ENCODE measurements around the gene ZNF652.

ZNF652 gene

GRCh38 chr17:49387498-49388289, 25.6 kb upstream of the ZNF652 start:
- DNase-seq (ENCODE audit: insufficient read length, low spot score) (no peak), FAIRE-seq (peak; percentile 75)
- TF ChIP-seq SPI1 (IDR thresholded peaks at IDR 0.05; ENCODE audit: low read depth, low read length) (no peak), POLR2A (IDR thresholded peaks at IDR 0.05; ENCODE audit: low read depth, low read length) (no peak), TAF1 (IDR thresholded peaks at IDR 0.05; ENCODE audit: low read depth, low read length) (no peak), POLR2AphosphoS5 (IDR thresholded peaks at IDR 0.05; ENCODE audit: low read depth, low read length) (no peak), PAX5 (IDR thresholded peaks at IDR 0.05; ENCODE audit: insufficient read depth, low read length, severe bottlenecking) (no peak), POU2F2 (IDR thresholded peaks at IDR 0.05; ENCODE audit: low read depth, low read length) (no peak)

GRCh38 chr17:49386373-49386772, 24.3 kb upstream of the ZNF652 start:
- DNase-seq (ENCODE audit: insufficient read length, low spot score) (no peak), FAIRE-seq (no peak)
- TF ChIP-seq POLR2AphosphoS5 (IDR thresholded peaks at IDR 0.05; ENCODE audit: low read depth, low read length): no peak
- no peak for TF ChIP-seq SPI1 (IDR thresholded peaks at IDR 0.05; ENCODE audit: low read depth, low read length)
- TF ChIP-seq POLR2A (IDR thresholded peaks at IDR 0.05; ENCODE audit: low read depth, low read length): no peak

DNA sequence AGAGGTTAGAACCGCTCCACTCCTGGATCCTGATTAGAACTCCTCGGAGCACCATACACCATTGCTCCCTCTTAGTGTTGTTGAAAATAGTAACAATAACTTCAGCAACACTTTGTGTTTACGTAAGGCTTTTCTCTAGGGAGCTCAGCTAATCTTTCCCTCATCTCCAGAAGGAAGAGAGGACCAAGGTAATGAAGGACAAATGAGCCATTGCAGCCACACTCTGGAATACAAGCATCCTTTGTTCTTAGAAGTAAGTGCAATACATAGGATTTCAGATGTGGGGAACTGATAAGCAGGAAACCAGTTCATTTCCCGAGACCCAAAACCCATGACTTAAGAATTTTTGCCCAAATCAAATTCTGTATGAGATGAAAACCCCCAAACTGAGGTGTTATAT, 22.9 kb upstream of the ZNF652 start:
- DNase-seq (ENCODE audit: insufficient read length, low spot score): no peak
- FAIRE-seq: no peak

GRCh38 chr17:49383060-49383459, 21.0 kb upstream of the ZNF652 start:
- DNase-seq (ENCODE audit: insufficient read length, low spot score) (no peak), FAIRE-seq (no peak)
- TF ChIP-seq POU2F2 (IDR thresholded peaks at IDR 0.05; ENCODE audit: low read depth, low read length): no peak
- no peak for TF ChIP-seq TAF1 (IDR thresholded peaks at IDR 0.05; ENCODE audit: low read depth, low read length)
- TF ChIP-seq POLR2A (IDR thresholded peaks at IDR 0.05; ENCODE audit: low read depth, low read length): no peak
- TF ChIP-seq PAX5 (IDR thresholded peaks at IDR 0.05; ENCODE audit: insufficient read depth, low read length, severe bottlenecking): no peak
- no peak for TF ChIP-seq POLR2AphosphoS5 (IDR thresholded peaks at IDR 0.05; ENCODE audit: low read depth, low read length)
- no peak for TF ChIP-seq SPI1 (IDR thresholded peaks at IDR 0.05; ENCODE audit: low read depth, low read length)

More for the DNA sequence above, 22.9 kb upstream of the ZNF652 start:
- TF ChIP-seq POLR2AphosphoS5 (IDR thresholded peaks at IDR 0.05; ENCODE audit: low read depth, low read length): no peak
- TF ChIP-seq TAF1 (IDR thresholded peaks at IDR 0.05; ENCODE audit: low read depth, low read length): no peak

GRCh38 chr17:49382556-49382955, 20.5 kb upstream of the ZNF652 start:
- DNase-seq (ENCODE audit: insufficient read length, low spot score) (no peak), FAIRE-seq (no peak)
- TF ChIP-seq TAF1 (IDR thresholded peaks at IDR 0.05; ENCODE audit: low read depth, low read length): no peak
- TF ChIP-seq POLR2A (IDR thresholded peaks at IDR 0.05; ENCODE audit: low read depth, low read length): no peak
- TF ChIP-seq POLR2AphosphoS5 (IDR thresholded peaks at IDR 0.05; ENCODE audit: low read depth, low read length): no peak
- no peak for TF ChIP-seq PAX5 (IDR thresholded peaks at IDR 0.05; ENCODE audit: insufficient read depth, low read length, severe bottlenecking)
- TF ChIP-seq SPI1 (IDR thresholded peaks at IDR 0.05; ENCODE audit: low read depth, low read length): no peak
- TF ChIP-seq POU2F2 (IDR thresholded peaks at IDR 0.05; ENCODE audit: low read depth, low read length): no peak

DNA sequence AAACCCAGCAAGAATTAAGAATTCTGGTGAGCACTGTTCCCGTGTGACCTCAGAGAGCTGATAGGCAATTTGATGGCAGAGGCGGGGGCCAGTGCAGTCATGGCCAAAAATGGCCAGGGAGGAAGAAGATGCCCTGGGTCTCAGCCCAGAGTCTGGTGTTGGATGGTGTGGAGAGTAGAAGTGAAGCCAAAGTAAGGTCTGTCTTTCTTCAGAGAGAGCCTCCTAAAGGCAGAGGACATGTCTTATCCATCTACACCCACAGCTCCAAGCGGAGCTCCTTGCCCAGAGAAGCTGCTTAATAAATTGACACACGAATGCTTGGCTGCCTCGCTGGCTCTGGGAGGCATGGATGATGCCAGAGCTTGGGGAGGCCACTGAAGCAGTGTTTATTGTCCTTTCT, 19.7 kb upstream of the ZNF652 start:
- FAIRE-seq: no peak
- no peak for DNase-seq (ENCODE audit: insufficient read length, low spot score)
- TF ChIP-seq PAX5 (IDR thresholded peaks at IDR 0.05; ENCODE audit: insufficient read depth, low read length, severe bottlenecking) (no peak), SPI1 (IDR thresholded peaks at IDR 0.05; ENCODE audit: low read depth, low read length) (no peak), POU2F2 (IDR thresholded peaks at IDR 0.05; ENCODE audit: low read depth, low read length) (no peak), POLR2AphosphoS5 (IDR thresholded peaks at IDR 0.05; ENCODE audit: low read depth, low read length) (no peak), POLR2A (IDR thresholded peaks at IDR 0.05; ENCODE audit: low read depth, low read length) (no peak), TAF1 (IDR thresholded peaks at IDR 0.05; ENCODE audit: low read depth, low read length) (no peak)

DNA sequence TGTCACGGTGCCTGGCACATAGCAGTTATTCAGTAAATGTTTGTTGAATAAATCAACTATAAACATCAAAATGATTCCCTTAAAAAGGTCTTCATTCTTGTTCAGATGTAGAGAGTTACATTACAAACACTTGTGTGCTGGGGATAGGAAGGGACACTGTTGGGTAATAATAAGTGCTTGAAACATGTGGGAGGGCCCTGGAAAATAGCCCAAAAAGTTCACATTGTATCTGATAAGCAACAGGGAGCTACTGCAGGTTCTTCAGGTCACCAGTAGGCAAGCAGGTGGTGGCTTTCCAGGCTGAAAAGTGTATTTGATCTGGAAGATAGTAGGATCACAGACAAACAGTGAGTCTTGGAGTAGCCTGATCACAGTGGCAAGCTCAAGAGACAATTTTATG, 19.0 kb upstream of the ZNF652 start:
- FAIRE-seq (no peak), DNase-seq (ENCODE audit: insufficient read length, low spot score) (no peak)
- TF ChIP-seq POU2F2 (IDR thresholded peaks at IDR 0.05; ENCODE audit: low read depth, low read length) (no peak), POLR2AphosphoS5 (IDR thresholded peaks at IDR 0.05; ENCODE audit: low read depth, low read length) (no peak), SPI1 (IDR thresholded peaks at IDR 0.05; ENCODE audit: low read depth, low read length) (no peak)

GRCh38 chr17:49379926-49380325, 17.9 kb upstream of the ZNF652 start:
- FAIRE-seq (no peak), DNase-seq (ENCODE audit: insufficient read length, low spot score) (no peak)

DNA sequence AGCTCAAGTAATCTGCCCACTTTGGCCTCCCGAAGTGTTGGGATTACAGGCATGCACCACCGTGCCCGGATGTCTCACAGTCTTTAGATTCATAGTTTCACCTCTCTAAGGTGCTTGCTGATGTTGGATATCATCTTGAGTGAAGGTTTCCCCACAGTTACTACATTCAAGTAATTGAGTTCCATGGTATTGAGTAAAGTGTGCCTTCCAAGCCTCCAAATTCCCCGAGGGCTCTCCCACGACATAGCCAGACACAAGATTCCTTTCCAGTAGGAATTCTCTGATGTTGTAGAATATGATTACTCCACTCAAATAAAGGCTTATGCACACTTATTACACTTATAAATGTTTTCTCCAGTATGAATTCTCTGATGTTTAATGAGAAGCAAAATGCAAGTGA, 16.3 kb upstream of the ZNF652 start:
- DNase-seq (ENCODE audit: insufficient read length, low spot score) (no peak), FAIRE-seq (no peak)
- TF ChIP-seq POLR2A (IDR thresholded peaks at IDR 0.05; ENCODE audit: low read depth, low read length) (no peak), PAX5 (IDR thresholded peaks at IDR 0.05; ENCODE audit: insufficient read depth, low read length, severe bottlenecking) (no peak), POU2F2 (IDR thresholded peaks at IDR 0.05; ENCODE audit: low read depth, low read length) (no peak), TAF1 (IDR thresholded peaks at IDR 0.05; ENCODE audit: low read depth, low read length) (no peak), POLR2AphosphoS5 (IDR thresholded peaks at IDR 0.05; ENCODE audit: low read depth, low read length) (no peak), SPI1 (IDR thresholded peaks at IDR 0.05; ENCODE audit: low read depth, low read length) (no peak)

More at GRCh38 chr17:49379926-49380325, 17.9 kb upstream of the ZNF652 start:
- TF ChIP-seq POU2F2 (IDR thresholded peaks at IDR 0.05; ENCODE audit: low read depth, low read length): no peak
- no peak for TF ChIP-seq SPI1 (IDR thresholded peaks at IDR 0.05; ENCODE audit: low read depth, low read length)
- no peak for TF ChIP-seq POLR2AphosphoS5 (IDR thresholded peaks at IDR 0.05; ENCODE audit: low read depth, low read length)

- TF ChIP-seq SPI1 (IDR thresholded peaks at IDR 0.05; ENCODE audit: low read depth, low read length): no peak
- TF ChIP-seq POU2F2 (IDR thresholded peaks at IDR 0.05; ENCODE audit: low read depth, low read length): no peak
- no peak for TF ChIP-seq POLR2AphosphoS5 (IDR thresholded peaks at IDR 0.05; ENCODE audit: low read depth, low read length)
- DNase-seq (ENCODE audit: insufficient read length, low spot score) (no peak), FAIRE-seq (no peak)
These were observed 13.5 kb upstream of the ZNF652 start for GRCh38 chr17:49375544-49375943.
